Dermis microvascular lymphatic vessel endothelial cell (primary cell): ENCODE measurements around the gene TSPOAP1. TPM values are rescaled to one million over a fixed set of nuclear protein-coding genes. Genes with fewer than 3 reads are reported as not detected.
A peak's percentile ranks its signal among the peaks of the same experiment; 100 is the strongest.

ENCODE experiments used
- DNase-seq, 2 donors: peaks; one replicate each; pipeline versions ENCODE4 v3.0.0 to v3.0.0-alpha.2; 2010; ENCODE audit warnings: low read depth in 2 of 2
- total RNA-seq: library from RNA; depleted of rRNA; stranded (reverse); fragments of >200 nt; gene quantifications from 2 replicates; pipeline ENCODE4 v1.2.1, GENCODE V29; 2014

TSPOAP1 gene
- total RNA-seq, 1 donor from 2014 or later = not detected

GRCh38 chr17:58363457-58364185 lies 35.0 kb upstream of the TSPOAP1 start:
- DNase-seq = no peak

GRCh38 chr17:58362368-58363014 lies 33.9 kb upstream of the TSPOAP1 start:
- DNase-seq = no peak

GRCh38 chr17:58360296-58361063 lies 31.9 kb upstream of the TSPOAP1 start:
- DNase-seq = no peak

GRCh38 chr17:58358408-58359172 lies 30.0 kb upstream of the TSPOAP1 start:
- no peak for DNase-seq

- no peak for DNase-seq
Measured at GRCh38 chr17:58357312-58358297, 29.0 kb upstream of the TSPOAP1 start.

GRCh38 chr17:58356231-58356630 lies 27.6 kb upstream of the TSPOAP1 start:
- DNase-seq = no peak

- no peak for DNase-seq
Measured at GRCh38 chr17:58354541-58355216, 26.1 kb upstream of the TSPOAP1 start.

- no peak for DNase-seq
Measured at GRCh38 chr17:58353389-58353825, 24.8 kb upstream of the TSPOAP1 start.

- peak; percentile 38 to 56 for DNase-seq
Measured at GRCh38 chr17:58352596-58353388, 24.2 kb upstream of the TSPOAP1 start.

- peak; percentile 88 to 94 for DNase-seq
Measured at GRCh38 chr17:58351831-58352595, 23.4 kb upstream of the TSPOAP1 start, which contains the start of gene SUPT4H1. SUPT4H1 (minus strand) TSS chr17:58352201; CDS start chr17:58352135, 66 bp downstream.

- DNase-seq = no peak
Measured at GRCh38 chr17:58351182-58351581, 22.6 kb upstream of the TSPOAP1 start.

- no peak for DNase-seq
Measured at GRCh38 chr17:58348038-58348437, 19.4 kb upstream of the TSPOAP1 start.

GRCh38 chr17:58345500-58345899 lies 16.9 kb upstream of the TSPOAP1 start:
- DNase-seq = no peak

- DNase-seq = no peak
Measured at GRCh38 chr17:58344791-58345157, 16.2 kb upstream of the TSPOAP1 start.

- peak; percentile 23 to 60 for DNase-seq
Measured at GRCh38 chr17:58344047-58344790, 15.6 kb upstream of the TSPOAP1 start.

GRCh38 chr17:58343131-58343530 lies 14.5 kb upstream of the TSPOAP1 start:
- no peak for DNase-seq

- no peak for DNase-seq
Measured at GRCh38 chr17:58341861-58342475, 13.4 kb upstream of the TSPOAP1 start.
